Stomach (tissue), 4 donors: Measurements from ENCODE around the gene RABGEF1.
"Not testable (repeated sequence)": the region's sequence is repeated elsewhere in the genome, so short reads cannot be mapped to it uniquely, and the experiment has no call there.

Experiments
- CTCF ChIP-seq, 7 experiments: fragments of 450-650 bp in 4 of 7; fragments of 200-600 bp in 3 of 7; sonication (generic) in 3 of 7; IDR thresholded peaks; one replicate each; pipeline ENCODE4 v1.5.1; 2016 to 2019; ENCODE audit warnings: antibody characterized with exemption in 7 of 7, control low read depth in 2 of 7, mild to moderate bottlenecking in 1 of 7
- POLR2AphosphoS5 ChIP-seq, 3 donors: sonication (generic); formaldehyde crosslinking; IDR thresholded peaks; one replicate each; pipeline ENCODE4 v1.6.1; 2016; ENCODE audit warnings: antibody characterized with exemption in 3 of 3

- not testable (repeated sequence) for TF ChIP-seq POLR2AphosphoS5, CTCF (IDR thresholded peaks at IDR 0.05)
Observed at GRCh38 chr7:66782875-66783274, 42.3 kb downstream of the RABGEF1 start.
